ENCODE measurements around the gene LRP1B.

LRP1B gene

DNA sequence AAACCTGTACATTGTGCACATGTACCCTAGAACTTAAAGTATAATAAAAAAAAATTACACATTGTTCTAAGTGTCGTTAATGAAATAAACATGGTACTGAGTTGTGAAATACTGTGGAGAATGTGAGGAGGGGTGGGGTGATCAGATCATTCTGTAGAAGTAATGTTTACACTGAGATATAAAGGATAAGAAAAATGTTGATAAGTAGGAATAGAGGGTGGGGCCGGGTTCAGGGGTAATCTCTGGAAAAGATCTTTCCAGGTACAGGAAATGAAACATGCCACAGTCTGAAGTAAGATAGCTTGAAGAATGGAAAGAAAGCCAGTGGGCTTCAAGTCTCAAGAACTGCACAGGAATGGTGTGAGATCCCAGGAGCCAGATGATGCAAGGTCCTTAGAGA, 1482.4 kb downstream of the LRP1B start:
- TF ChIP-seq, protein P1, sequence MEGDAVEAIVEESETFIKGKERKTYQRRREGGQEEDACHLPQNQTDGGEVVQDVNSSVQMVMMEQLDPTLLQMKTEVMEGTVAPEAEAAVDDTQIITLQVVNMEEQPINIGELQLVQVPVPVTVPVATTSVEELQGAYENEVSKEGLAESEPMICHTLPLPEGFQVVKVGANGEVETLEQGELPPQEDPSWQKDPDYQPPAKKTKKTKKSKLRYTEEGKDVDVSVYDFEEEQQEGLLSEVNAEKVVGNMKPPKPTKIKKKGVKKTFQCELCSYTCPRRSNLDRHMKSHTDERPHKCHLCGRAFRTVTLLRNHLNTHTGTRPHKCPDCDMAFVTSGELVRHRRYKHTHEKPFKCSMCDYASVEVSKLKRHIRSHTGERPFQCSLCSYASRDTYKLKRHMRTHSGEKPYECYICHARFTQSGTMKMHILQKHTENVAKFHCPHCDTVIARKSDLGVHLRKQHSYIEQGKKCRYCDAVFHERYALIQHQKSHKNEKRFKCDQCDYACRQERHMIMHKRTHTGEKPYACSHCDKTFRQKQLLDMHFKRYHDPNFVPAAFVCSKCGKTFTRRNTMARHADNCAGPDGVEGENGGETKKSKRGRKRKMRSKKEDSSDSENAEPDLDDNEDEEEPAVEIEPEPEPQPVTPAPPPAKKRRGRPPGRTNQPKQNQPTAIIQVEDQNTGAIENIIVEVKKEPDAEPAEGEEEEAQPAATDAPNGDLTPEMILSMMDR (conservative IDR thresholded peaks at IDR 0.05): no peak
- H3K27ac ChIP-seq: no peak overlapping the region

DNA sequence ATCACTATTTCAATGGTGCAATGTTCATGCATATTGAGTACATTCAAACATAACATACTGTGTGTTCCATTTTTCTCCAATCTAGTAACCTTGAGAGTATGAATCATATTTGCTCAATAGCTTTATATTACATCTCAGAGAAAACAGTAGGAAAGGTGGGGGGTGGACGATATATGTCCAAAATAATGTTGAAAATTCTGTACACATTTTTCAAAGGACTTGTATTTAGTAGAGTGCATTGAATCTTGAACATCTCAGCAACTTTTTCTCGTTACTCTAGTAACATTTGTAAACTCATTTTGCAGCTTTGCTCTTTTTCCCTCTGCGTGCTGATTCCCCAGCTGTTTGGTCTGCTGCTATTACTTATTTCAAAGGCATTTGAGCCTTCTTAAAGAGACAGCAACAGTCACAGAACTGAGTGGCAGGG, 1487.0 kb downstream of the LRP1B start:
- TF ChIP-seq, protein P1 (conservative IDR thresholded peaks at IDR 0.05): no peak
- no peak overlapping the region for H3K27ac ChIP-seq

DNA sequence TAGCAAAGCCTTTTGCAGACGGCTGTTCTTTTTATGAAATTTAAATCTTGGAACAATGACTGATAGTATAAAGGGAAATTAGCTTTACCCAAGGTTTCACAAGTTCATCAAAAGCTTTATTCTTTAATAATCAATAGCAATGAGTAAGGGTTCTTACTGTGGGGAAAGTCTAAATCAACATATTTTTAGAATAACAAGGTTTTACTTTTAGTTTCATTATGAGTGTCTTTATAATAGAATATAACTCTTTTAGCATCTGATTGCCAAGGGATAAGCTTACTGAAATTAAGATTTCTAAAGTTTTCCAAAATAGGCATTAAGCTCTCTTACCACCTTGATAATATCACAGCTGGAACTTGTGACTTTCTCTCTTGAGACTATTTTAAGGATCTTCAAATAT, 1489.7 kb downstream of the LRP1B start:
- H3K27ac ChIP-seq: no peak overlapping the region
- TF ChIP-seq, protein P1 (conservative IDR thresholded peaks at IDR 0.05): no peak

DNA sequence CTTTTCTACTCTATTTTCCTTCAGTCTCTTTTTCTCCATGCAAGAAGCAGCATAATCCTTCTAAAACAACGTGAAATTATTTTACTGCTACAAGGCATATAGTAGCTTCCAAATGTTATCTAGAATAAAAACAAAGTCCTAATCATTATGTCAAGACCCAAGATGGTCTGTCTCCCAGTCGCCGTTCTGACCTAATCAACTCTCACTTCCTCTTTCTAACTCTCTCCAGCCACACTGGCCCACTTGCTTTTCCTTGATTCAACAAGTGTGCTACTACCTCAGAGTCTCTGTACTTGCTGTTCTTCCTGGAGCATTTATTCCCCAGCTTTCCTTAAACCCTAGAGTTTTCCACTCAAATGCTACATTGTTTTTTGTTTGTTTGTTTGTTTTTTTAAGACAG, 1491.2 kb downstream of the LRP1B start:
- H3K27ac ChIP-seq: no peak overlapping the region
- TF ChIP-seq, protein P1 (conservative IDR thresholded peaks at IDR 0.05): no peak

DNA sequence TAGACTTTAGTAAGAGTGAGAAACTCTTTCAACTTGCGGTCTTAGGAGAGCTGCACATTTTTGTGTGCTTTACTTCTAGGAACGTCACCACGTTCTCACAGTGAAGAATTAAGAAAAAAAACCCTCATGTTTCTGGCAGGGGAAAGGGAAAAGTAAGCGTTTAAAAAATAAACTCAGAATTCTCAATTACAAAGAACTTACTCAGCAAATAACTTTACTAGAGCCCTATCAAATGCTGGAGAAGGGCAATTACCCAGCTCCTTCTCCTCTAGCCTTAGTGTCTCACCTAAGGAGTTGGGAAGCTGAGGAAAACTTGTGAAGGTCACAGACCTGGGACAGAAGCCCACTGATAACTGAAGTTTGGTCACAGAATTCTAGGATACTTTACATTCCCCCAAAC, 1500.3 kb downstream of the LRP1B start:
- H3K27ac ChIP-seq: no peak overlapping the region
- TF ChIP-seq, protein P1 (conservative IDR thresholded peaks at IDR 0.05): no peak

DNA sequence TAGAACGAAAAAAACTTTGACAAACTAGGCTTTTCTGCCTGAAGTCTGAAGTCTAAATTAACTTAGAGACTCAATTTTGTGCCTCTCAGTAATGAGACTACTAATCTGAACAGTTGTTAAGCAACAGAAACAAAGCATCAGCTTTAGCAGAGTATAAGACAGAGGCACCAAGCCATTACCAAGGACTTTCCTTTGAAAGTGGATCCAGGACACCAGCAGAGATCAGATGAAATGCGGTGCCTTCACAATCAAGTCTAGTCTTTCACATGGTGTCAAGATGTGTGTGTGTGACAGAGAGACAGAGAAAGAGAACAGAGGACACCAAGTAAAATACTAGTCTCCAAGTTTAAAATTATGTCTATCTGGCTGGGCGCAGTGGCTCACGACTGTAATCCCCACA, 1502.9 kb downstream of the LRP1B start:
- TF ChIP-seq, protein P1 (conservative IDR thresholded peaks at IDR 0.05): no peak
- no peak overlapping the region for H3K27ac ChIP-seq

DNA sequence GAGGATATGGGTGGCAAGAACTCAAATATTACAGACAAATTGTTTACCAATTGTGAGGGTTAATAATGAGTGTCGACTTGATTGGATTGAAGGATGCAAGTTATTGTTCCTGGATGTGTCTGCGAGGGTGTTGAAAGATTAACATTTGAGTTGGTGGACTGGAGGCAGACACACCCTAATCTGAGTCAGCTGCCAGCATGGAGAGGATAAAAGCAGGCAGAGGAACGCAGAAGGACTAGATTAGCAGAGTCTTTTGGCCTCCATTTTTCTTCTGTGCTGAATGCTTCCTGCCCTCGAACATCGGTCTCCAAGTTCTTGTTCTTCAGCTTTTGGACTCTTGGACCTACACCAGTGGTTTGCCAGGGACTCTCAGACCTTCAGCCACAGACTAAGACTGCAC, 1503.7 kb downstream of the LRP1B start:
- H3K27ac ChIP-seq: no peak overlapping the region
- TF ChIP-seq, protein P1 (conservative IDR thresholded peaks at IDR 0.05): no peak

DNA sequence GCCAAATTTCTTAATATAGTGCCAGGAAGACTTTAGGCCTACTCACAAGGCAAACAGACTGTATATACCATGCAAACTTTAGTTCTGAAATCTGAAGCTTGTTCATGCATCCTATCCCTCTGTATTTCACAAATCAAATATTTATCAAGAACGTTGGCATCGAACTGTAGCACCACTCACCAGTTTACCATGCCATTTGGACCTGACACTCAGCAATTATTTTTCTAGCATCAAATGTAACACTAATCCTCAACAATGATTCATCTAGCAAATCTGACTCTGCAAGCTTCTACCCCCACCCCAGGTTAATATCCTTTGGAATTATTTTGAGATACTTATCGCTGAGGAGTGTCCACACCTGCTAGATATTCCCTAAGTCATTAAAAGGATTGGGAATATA, 1506.6 kb downstream of the LRP1B start:
- H3K27ac ChIP-seq: no peak overlapping the region
- TF ChIP-seq, protein P1 (conservative IDR thresholded peaks at IDR 0.05): no peak
